Esophagus squamous epithelium (tissue), 4 donors: ENCODE data around the gene PDE6B.

ENCODE experiments used
- CTCF ChIP-seq, 6 experiments: fragments of 450-650 bp in 4 of 6; fragments of 200-600 bp in 2 of 6; sonication (generic) in 2 of 6; IDR thresholded peaks; one replicate each; pipeline ENCODE4 v1.5.1; 2016 to 2019; ENCODE audit warnings: antibody characterized with exemption in 6 of 6, mild to moderate bottlenecking in 4 of 6, moderate library complexity in 4 of 6
- POLR2A ChIP-seq, 4 donors: fragments of 450-650 bp; IDR thresholded peaks; one replicate each; pipeline ENCODE4 v1.6.1; 2017; ENCODE audit warnings: antibody characterized with exemption in 4 of 4, mild to moderate bottlenecking in 4 of 4, moderate library complexity in 3 of 4

GRCh38 chr4:612749-613125 is 12.6 kb upstream of the PDE6B start:
- TF ChIP-seq POLR2A (IDR thresholded peaks at IDR 0.05): no peak
- no peak for TF ChIP-seq CTCF (IDR thresholded peaks at IDR 0.05)
